Parathyroid adenoma (tissue), 2 donors: Measurements from ENCODE around the gene SERPINA7.
"Not testable (repeated sequence)": the region's sequence is repeated elsewhere in the genome, so short reads cannot be mapped to it uniquely, and the experiment has no call there.

Experiments used
- H2AFZ ChIP-seq: fragments of 300-600 bp; sonication (generic); one replicate; pipeline ENCODE4 v1.7.0; 2017; ENCODE audit warnings: antibody characterized with exemption, mild to moderate bottlenecking
- H3K27ac ChIP-seq: fragments of 300-600 bp; sonication (generic); one replicate; pipeline ENCODE4 v1.7.0; 2017
- H3K27me3 ChIP-seq: fragments of 300-600 bp; sonication (generic); one replicate; pipeline ENCODE4 v1.7.0; 2017; ENCODE audit warnings: low read length; ENCODE audit not compliant: control insufficient read depth, insufficient read depth
- H3K36me3 ChIP-seq: fragments of 300-600 bp; sonication (generic); one replicate; pipeline ENCODE4 v1.7.0; 2017; ENCODE audit warnings: low read length; ENCODE audit not compliant: control insufficient read depth, insufficient read depth
- H3K4me1 ChIP-seq: fragments of 300-600 bp; sonication (generic); one replicate; pipeline ENCODE4 v1.7.0; 2017; ENCODE audit warnings: control low read depth
- H3K4me2 ChIP-seq: fragments of 300-600 bp; sonication (generic); one replicate; pipeline ENCODE4 v1.7.0; 2017; ENCODE audit warnings: low read length
- H3K4me3 ChIP-seq: fragments of 300-600 bp; sonication (generic); one replicate; pipeline ENCODE4 v1.7.0; 2017; ENCODE audit warnings: low read depth, low read length
- H3K79me2 ChIP-seq: fragments of 300-600 bp; sonication (generic); one replicate; pipeline ENCODE4 v1.7.0; 2017; ENCODE audit warnings: control low read depth
- H3K9ac ChIP-seq: fragments of 300-600 bp; sonication (generic); one replicate; pipeline ENCODE4 v1.7.0; 2017; ENCODE audit warnings: mild to moderate bottlenecking
- H3K9me3 ChIP-seq: fragments of 300-600 bp; sonication (generic); one replicate; pipeline ENCODE4 v1.7.0; 2017; ENCODE audit warnings: low read length; ENCODE audit not compliant: control insufficient read depth
- CTCF ChIP-seq: fragments of 300-600 bp; sonication (generic); IDR thresholded peaks from one replicate; pipeline ENCODE4 v1.7.0; 2017; ENCODE audit warnings: antibody characterized with exemption, mild to moderate bottlenecking
- donor health status: primary hyperparathyroidism.

SERPINA7 gene

GRCh38 chrX:106000203-106000602, 38.3 kb downstream of the SERPINA7 start:
- no peak for TF ChIP-seq CTCF
- Histone ChIP-seq H3K4me3 (no peak overlapping the region), H3K4me2 (no peak overlapping the region), H3K9me3 (no peaks in the 10 kb centered on the region), H3K4me1 (no peaks in the 10 kb centered on the region), H3K27ac (no peak overlapping the region), H3K79me2 (no peaks in the 10 kb centered on the region), H2AFZ (no peak overlapping the region), H3K9ac (no peak overlapping the region), H3K36me3 (no peaks in the 10 kb centered on the region), H3K27me3 (no peaks in the 10 kb centered on the region)

GRCh38 chrX:105999294-105999693, 39.2 kb downstream of the SERPINA7 start:
- no peak for TF ChIP-seq CTCF
- no peaks in the 10 kb centered on the region for H3K4me1 ChIP-seq
- H3K79me2 ChIP-seq = no peaks in the 10 kb centered on the region
- H3K36me3 ChIP-seq = no peaks in the 10 kb centered on the region
- H3K4me3 ChIP-seq = no peak overlapping the region
- H3K9me3 ChIP-seq = no peaks in the 10 kb centered on the region
- H3K4me2 ChIP-seq = no peak overlapping the region
- no peak overlapping the region for H2AFZ ChIP-seq
- H3K27ac ChIP-seq = no peak overlapping the region
- no peak overlapping the region for H3K9ac ChIP-seq
- H3K27me3 ChIP-seq = no peaks in the 10 kb centered on the region

GRCh38 chrX:105988487-105988886, 50.0 kb downstream of the SERPINA7 start:
- not testable (repeated sequence) for H3K4me3 ChIP-seq, H2AFZ ChIP-seq, H3K4me1 ChIP-seq, H3K79me2 ChIP-seq, H3K36me3 ChIP-seq, H3K27ac ChIP-seq, H3K9me3 ChIP-seq, H3K27me3 ChIP-seq, H3K4me2 ChIP-seq, H3K9ac ChIP-seq
